Effector CD4-positive, alpha-beta T cell (primary cell): ENCODE results near the gene NIPAL1.
A peak's percentile ranks its signal among the peaks of the same experiment; 100 is the strongest.

Experiments used
- DNase-seq: peaks from one replicate; pipeline ENCODE4 v3.0.0-alpha.2; 2020

NIPAL1 gene

GRCh38 chr4:48028696-48029095 is 12.1 kb downstream of the NIPAL1 start:
- no peak for DNase-seq

- DNase-seq = no peak
Observed at GRCh38 chr4:48030470-48030869, 13.9 kb downstream of the NIPAL1 start.

DNA sequence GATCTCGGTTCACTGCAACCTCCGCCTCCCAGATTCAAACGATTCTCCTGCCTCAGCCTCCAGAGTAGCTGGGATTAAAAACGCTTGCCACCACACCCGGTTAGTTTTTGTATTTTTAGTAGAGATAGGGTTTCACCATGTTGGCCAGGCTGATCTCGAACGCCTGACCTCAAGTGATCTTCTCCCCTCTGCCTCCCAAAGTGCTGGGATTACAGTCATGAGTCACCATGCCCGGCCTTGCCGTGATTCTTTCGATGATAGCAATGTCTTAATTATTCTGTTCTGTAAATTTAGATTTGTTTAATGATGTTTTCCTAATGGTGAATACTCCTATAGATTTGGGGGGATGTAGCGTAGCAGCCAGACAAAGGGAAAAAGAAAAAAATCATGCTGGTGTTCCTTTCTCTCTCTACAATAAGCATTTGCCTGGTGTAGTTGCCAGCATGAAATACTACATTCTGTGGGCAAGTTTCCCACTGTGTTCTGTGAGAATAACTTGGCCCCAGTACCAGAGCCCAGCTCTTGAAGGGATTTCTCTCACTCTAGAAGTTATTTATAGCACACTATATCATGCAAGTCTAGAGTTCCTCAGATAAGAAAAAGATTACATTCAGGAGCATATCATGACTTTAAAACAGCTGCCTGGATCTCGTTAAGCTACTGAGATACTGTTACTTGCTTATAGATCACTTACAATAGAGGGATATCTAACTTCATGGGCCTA is 15.4 kb downstream of the NIPAL1 start:
- DNase-seq = no peak

GRCh38 chr4:48032721-48033120 is 16.1 kb downstream of the NIPAL1 start:
- no peak for DNase-seq

GRCh38 chr4:48033412-48033811 is 16.8 kb downstream of the NIPAL1 start:
- no peak for DNase-seq

DNA sequence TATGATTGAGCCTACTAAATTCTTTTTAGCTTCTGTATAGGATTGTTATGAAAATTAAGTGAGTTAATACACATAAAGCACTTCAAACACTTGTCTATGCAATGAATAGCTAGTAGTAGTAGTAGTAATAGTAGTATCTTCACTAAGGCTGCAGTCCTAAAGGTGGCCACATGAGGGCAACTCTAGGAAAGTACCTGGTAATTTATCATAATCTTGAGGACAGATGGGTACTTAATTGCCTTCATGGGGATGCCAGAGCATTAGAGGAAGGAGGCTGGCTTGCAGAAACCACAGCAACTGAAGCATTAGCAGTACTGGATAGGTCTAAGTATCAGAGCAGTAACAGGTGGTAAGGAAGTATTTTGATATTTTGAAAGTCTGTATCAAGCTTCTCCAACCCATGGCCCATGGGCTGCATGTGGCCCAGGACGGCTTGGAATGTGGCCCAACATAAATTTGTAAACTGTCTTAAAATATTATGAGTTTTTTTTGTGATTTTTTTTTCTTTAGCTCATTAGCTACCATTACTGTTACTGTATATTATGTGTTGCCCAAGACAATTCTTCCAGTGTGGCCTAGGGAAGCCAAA is 17.3 kb downstream of the NIPAL1 start:
- peak; percentile 41 for DNase-seq

- DNase-seq = no peak
Observed at GRCh38 chr4:48035952-48036351, 19.4 kb downstream of the NIPAL1 start.

GRCh38 chr4:48037117-48037462 is 20.5 kb downstream of the NIPAL1 start:
- DNase-seq = no peak

DNA sequence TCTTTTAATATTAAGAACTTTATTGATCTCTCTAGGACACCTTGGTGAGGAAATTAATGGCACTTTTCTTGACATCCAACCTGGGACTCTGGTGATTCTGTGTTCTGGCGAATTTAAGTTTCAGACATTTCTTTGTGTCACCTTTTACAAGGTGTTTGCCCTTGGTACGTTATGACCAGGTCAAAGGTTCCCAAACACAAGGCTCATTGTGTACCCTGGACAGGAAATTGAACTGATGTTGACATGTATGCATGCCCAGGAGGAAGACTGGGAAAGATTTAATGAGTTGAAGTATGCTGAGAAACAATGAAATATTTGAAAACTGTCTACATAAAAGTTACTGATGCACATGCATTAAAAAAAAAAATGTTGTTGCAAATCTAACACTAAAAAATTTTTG is 22.1 kb downstream of the NIPAL1 start:
- DNase-seq = no peak

- no peak for DNase-seq
Observed at GRCh38 chr4:48039561-48039960, 23.0 kb downstream of the NIPAL1 start.

- no peak for DNase-seq
Observed at GRCh38 chr4:48041535-48042137, 25.1 kb downstream of the NIPAL1 start.

DNA sequence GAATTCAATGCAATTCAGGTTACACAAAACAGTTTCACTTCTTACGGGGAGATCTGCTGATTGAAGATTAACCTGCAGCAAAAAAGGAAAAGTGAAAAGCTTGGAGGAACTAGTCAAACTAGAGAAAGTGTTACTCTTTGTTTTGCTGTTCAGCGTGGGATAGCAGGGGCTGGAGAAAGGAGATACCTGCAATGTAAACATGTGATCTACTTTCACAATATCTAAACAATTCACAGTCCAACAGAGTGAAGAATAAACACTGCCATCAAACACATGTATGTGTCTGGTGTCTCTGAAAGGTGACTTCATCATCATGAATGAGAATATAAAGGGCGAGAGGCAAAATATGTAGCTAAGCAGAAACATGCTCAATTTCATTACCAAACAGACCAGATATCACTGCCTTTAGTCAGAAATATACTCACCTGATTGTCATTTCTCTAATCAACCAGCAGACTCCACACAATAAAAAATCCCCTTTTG is 26.4 kb downstream of the NIPAL1 start:
- DNase-seq = no peak

- no peak for DNase-seq
Observed at GRCh38 chr4:48043504-48043903, 26.9 kb downstream of the NIPAL1 start.

DNA sequence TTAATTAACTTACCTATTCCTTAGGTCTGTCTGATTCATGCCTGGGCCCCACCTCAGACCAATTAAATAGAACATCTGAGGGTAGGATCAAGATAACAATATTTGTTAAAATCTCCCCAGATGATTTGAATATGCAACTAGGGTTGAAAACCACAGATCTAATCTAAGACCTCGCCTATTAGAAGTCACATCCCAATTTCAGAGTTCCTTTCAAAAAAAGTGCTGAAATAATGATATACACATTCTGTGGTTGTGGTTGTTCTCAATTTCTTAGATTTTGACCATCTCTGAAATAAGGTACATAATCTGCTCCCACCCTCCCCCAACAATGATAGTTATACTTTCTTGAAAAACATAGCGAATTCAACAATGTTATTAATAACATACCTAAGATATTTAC is 27.7 kb downstream of the NIPAL1 start:
- DNase-seq = no peak

GRCh38 chr4:48046059-48046458 is 29.5 kb downstream of the NIPAL1 start:
- DNase-seq = no peak

GRCh38 chr4:48047421-48047844 is 30.9 kb downstream of the NIPAL1 start:
- peak; percentile 14 for DNase-seq

DNA sequence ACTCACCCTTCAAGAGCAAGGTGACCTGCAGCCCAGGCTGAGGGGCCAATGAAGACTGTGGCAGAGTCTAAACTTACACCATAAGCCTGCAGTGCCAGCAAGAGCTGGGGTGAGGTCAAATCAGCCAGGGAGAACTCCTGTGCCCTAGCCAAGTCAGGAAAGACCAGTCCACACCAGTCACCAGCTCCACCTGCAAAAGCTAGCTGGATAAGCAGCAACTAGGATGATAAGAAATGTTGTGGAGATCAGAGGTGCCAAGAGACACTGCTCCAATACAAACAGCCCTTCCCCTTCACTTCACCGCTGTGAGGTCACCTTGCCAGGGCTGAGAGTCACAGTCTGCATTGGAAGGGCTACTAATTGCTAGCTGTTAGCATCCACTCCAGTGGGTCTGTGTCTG is 31.3 kb downstream of the NIPAL1 start:
- no peak for DNase-seq

- no peak for DNase-seq
Observed at GRCh38 chr4:48049483-48049882, 32.9 kb downstream of the NIPAL1 start.

- no peak for DNase-seq
Observed at GRCh38 chr4:48051078-48051477, 34.5 kb downstream of the NIPAL1 start.

- DNase-seq = no peak
Observed at GRCh38 chr4:48058617-48059530, 42.3 kb downstream of the NIPAL1 start.

DNA sequence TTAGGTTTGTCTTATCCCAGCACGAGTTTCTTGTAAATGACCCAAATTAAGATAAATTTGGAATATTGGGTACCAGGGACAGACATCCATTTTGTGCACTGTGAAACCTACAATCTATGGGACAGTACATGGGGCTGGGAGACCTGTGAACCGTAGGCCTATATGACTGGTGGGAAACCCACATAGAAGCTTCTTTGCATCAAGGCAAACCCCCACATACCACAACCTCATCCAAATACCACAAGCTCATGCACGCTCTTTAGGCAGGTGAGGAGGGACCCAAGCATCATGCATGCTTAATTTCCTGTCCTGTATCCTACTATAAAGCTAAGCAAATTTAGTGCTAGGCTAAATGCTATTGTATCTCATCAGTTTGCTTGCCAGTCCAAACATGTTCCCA is 47.8 kb downstream of the NIPAL1 start:
- no peak for DNase-seq

GRCh38 chr4:48065587-48066052 is 49.0 kb downstream of the NIPAL1 start:
- no peak for DNase-seq

DNA sequence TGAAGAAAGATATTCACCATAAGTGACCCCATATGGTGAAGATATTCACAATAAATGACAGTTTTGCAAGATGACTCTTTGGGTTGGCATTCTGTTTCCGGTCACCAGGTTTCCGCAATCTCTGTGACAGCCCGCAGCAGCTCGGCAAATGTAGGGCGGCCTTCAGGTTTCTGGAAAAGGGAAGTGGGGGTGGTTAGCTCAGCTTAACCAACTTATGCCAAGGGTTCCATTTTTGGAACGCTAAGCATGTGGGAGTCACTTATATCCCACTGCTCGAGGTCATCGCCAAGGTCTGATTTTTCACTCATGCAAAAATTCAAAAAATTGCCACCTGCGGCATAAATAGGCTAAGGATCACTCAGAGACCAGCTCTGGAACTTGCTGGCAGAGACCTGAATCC is 51.0 kb downstream of the NIPAL1 start:
- DNase-seq = no peak
